GM19324 (cell line): ENCODE data around the gene LAPTM5.

Source experiments
- ATAC-seq: cut with Tn5 transposase; IDR thresholded peaks from one replicate; pipeline ENCODE4 v1.9.1; 2021; ENCODE audit warnings: mild to moderate bottlenecking, moderate library complexity; ENCODE audit not compliant: unreplicated experiment, low FRiP score

LAPTM5 gene

DNA sequence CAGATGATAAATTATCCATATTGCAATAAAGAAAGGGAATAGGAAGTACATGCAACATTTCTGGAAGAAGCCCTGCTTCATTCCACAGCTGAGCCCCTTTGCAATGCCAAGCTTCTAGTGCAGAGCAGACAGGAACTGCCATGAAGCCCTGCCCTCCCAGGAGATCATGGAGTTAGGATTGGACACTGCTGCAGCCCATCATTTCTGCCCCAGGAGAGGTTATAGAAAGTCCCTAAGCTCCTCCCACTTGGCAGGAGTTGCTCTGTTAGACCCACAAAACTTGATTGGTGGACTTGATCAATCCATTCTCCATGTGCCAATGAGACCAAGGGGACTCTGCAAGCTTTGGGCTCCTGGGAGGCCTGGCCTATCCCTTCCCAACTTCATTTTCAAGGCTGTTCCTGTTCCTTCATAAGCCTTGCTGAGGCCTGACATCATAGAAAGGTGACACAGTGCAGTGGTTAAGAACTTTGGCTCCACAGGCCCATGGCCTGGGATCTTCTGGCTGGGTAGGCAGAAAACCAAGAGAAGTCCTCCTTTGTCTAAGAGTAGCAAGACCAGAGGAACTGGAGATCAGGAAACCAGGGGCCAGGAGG lies 1.3 kb upstream of the LAPTM5 start:
- ATAC-seq, result no peak

DNA sequence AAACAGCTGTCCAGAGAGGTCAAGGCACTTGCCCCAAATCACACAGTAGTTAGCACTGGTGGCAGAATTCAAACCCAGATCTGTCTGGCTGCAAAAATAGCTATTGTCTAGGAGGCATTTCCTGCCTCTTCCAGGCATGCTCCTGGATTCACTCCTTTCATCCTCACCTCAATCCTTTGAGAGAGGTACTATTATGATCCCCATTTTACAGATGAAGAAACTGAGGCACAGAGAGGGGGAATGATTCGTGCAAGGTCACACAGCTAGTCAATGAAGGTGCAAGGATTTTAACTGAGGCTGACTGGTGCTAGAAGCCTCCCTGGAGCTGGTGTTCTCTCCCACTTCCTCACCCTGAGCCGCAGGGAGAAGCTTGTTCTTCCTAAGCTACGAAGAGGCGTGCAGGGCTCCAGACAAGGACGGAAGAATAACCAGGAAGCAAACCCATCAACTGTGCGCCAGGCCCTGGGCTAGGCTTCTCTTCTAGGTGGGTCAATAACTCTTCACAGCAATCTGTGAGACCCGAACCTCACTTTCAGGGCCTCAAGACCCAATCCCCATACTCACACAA lies 631 bp upstream of the LAPTM5 start:
- ATAC-seq, result no peak

DNA sequence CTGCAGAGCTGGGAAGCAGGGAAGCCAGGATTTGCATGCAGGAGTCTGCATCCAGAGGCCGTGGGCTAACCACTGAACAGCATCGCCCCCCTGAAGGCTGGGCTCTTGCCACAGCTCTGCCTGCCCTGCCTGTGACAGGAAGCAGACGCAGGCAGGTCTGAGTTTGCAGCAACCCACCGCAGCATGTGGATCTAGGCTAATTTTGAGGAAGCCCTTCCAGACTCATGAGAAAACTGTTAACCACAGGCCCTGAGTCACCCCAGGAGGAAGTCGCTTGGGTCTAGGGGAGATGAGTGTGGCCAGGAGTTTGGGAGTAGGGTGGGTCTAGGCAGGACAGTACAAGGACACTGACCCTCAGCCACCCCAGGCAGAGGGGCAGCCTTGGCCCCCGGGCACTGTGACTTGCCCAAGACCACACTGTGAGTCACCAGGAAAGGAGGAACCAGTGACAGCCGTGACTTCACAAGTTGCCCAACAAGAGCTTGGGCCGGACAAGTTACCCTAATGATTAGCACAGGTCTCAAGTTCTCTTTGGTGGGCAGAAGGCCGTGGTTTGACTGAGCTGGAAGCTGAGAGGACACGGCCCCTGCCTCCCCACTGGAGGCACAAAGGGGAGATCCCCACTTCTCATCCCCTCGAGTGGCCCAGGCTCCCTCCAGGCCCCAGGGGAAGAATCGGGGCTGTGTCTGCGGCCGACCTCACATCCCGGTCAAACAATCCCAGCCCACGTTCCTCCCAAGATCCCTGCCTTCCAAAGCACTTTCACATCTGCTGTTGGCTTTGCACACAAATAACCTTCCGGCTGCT lies 826 bp downstream of the LAPTM5 start:
- ATAC-seq, result no peak

DNA sequence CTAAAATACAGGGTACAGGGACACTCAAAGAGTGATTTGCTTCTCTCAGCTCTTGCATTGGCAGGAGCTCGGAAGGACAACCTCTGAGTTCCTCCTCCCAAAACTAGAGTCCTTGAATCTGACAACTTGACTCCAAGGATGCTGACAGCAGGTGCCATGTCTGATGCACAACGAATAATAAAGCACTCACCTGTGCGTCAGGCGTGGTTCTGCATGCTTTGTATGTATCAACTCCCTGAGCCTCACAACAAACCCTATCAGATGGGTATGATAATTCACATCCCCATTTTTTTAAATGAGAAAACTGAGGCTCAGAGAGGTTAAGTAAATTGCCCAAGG lies 1.4 kb downstream of the LAPTM5 start:
- ATAC-seq, result no peak

DNA sequence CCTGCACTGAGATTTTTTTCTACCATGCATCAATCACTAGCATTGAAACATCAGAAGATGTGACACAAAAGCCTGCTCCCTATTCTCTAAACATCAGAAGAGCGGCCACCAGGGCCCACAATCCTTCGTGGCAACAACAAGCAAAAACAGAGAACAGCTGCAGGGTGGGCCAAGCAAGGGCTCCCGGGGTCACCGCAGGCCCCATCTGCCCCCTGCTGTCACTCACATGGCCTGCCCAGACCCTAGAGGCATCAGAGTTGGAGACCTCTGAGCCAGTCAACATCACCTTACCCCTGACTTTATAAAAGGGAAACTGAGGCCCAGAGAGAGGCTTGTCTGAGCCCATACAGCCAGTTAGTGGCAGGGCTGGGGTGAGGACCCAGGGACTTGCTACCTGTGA lies 1.8 kb downstream of the LAPTM5 start:
- no peak for ATAC-seq

DNA sequence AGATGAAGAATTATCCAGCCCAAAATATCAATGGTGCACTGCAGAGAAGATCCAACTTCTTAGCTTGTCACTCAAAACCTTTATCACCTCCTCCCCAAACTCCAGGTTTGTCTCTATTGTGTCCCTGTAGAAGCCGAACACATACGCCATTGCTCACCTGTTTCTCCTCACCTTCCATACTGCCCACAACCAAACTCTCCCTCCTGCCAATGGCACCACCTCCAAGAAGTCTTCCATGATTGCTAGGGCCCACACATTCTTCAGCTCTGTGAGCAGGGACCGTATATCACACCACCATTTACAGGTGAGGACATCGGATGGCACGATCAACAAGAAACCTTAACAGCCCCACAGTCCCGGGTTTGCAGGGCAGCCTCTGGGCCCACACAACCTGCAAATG lies 2.2 kb downstream of the LAPTM5 start:
- ATAC-seq, result no peak

DNA sequence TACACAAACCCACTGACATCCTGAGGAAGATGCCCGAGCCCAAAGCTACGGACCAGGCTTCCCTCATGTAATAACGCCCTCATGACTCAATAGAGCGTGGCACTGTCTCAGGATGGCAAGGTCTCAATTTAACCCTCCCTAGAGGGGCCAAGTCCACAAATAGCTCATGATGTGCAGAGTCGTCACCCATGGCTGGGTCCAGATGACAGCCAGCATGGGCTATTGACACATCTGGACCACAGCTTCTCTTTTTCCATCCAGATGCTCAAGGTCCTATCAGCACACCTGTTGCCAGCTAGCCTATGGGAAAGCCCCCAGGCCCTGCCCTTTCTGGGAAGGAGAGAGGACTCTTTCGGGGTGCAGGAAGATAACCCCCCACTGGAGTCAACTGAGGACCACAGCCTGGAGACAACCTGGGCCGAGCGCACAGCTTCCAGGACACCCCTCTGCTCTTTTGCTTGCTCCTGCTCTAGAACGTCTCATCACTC lies 2.8 kb downstream of the LAPTM5 start:
- peak; percentile 46 for ATAC-seq

DNA sequence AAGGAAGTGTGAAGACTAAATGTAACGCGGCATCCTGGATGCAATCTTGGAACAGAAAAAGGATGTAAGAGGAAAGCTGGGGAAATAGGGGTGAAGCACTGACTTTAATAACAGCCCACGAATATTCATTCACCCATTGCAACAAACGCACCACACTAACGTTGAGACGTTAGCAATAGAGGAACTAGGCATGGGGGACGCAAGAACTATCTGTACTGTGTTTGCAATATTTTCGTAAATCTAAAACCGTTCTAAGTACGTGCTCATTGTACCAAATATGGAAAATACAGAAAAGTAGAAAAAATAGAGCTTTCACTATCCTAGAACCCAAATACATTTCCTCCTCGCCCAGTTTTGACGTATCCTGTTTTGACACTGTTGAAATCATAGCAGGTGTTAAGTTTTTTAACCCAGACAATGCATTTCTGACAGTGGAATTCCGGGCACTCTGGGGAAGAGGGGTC lies 3.9 kb downstream of the LAPTM5 start:
- no peak for ATAC-seq

DNA sequence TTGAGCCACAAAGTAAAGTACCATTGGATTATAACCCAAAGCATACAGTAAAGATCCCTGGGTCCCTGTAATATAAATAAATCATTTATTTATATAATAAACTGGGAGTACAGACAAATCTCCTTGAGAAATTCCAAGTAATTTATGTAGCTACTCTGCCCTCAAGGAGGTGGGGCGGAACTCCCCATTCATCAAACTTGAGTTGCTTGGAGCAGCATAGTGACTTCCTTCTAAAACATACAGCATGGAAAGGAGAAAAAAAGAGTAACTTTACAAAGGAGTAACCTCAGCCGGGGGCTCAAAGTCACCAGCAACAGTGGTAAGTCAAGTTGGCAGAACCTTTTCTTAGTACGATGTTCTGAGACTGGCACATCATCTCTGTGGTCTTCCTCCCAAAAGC lies 4.5 kb downstream of the LAPTM5 start:
- no peak for ATAC-seq

DNA sequence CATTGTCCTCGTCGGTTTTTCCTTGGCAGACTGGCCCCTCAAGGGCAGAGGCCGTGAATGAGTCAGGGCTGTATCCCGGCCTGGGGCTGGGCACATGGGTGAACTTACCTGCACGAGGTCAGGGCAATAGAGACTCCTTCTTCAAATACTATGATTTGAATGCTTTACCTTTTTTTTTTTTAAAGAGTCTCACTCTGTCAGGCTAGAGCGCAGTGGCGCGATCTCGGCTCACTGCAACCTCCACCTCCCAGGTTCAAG lies 5.0 kb downstream of the LAPTM5 start:
- ATAC-seq, result no peak

DNA sequence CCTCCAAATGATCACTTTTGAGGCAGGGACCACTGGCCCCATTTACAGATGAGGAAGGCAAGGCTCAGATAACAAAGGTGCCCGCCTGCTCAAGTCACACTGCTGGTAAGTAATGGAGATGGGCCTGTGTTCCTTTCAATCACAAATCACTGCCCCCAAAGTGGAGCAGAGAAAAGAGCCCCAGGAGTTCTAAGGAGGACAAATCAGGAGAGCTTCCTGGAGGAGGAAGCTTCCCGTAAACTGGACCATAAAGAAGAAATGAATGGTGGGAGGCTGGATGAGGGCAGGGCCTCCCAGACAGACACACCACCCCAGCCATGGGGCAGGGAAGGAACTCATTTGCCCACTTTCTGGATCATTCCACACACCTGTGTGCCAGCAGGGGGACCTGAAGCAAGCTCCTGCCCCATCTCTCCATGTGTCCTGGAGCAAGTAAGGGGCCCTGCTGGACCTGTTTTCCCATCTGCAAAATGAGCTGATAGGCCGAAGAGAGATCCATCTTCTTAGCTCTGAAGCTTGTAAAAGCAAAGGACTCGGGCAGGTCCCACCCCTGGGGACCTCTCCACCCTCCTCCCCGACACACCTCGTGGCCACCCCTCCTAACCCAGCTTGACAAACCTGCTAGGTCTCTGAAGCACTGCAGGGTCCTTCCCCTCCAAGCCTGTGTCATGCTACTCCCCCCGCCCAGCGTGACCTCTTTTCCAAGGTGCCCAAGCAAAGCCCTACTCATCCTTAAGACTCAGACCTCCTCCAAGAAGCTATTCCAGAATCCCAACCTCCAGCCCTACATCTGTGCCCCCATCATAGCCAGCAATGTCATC lies 5.5 kb downstream of the LAPTM5 start:
- no peak for ATAC-seq

DNA sequence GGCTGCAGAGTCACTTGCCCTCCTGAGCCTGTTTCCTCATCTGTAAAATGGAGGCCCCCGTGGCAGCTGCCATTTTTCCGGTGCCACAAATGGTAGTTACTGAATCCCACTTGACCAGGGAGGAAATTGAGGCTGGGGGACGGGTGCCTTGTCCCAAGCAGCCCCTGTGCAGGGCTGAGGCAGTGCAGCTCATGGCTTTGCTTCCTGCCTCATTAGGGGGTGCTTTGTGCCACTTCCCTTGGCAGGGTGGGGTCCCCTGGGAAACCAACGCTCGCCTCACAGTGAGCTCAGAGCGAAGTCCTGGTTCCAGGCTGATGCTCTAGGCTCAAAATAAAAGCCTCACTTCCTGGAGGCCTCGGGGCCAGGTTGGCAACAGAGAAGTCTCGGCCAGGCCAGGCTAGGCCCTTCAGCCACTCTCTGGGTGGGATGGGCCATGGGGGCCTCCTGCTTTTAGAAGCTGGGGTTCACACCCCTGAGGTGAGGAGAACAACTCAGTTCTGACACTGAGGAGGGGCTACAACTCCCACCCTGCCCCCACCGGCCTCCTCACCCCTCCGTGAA lies 6.8 kb downstream of the LAPTM5 start:
- ATAC-seq, result no peak

DNA sequence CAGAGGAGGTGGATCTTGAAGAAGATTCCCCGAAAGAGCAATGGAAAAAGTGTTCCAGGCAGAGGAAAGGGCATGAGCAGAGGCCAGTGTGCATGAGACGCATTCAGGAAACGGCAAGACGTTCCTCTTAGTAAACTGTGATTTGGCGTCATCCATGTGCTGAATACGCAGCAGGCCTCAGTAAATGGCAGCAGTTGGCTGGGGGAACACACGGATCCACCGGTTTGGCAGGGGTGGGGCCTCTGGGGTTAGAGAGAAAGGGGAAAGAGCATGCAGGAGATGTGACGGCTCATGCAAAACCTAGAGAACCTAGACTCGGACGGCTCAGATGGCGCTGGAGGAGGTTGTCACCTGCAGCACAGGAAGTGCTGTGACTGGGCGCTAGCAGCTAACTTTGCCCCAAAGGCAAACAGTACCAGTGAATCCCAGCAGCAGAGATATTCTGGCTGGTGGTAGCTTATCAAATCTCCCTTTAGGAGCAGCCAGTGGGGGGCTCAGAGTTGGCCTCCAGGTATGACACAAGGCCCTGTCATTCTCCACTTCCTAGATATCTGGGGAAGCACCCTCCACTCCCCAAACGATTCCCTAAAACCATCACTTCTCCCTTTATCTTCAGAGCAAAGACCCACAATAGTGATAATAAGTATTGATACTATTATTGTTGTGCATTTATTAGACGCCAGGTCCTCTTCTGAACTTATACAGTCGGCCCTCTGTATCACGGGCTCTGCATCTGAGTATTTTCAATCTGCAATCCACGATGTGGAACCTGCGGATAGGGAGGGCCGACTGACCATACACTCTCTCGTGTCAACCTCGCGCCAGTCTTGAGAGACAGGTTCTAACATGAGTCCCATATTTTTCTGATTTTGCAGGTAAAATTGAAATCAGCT lies 7.6 kb downstream of the LAPTM5 start:
- no peak for ATAC-seq

DNA sequence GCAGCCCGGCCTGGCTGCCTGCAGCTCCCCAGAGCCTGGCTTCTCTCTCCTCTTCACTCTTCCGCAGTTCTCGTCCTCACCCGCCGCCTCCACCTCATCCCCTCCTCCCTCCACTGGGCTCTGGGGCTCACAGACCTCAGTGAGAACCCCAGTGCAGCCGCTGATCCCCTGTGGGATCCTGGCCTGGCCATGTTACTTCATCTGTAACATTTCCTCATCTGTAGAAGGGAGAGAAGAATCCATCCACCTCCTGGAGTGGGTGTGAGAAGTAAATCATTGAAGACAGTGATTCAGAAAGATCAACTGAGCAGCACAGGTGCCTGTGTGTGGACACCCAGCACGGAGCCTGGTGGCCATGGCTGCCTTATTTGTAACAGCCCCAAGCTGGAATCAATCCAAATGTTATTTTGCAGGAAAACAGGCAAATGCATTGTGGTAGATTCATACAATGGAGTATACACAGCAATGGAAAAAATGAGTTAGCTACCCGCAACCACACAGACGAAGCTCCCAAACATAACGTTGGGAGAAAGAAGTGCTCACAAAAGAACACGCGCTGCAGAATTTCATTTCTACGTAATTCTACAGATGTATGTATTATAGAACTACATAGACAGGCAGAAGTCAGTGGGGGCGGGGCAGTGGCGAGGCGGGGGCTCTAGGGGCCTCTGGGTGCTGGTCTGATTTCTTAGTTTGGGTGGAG lies 8.7 kb downstream of the LAPTM5 start:
- no peak for ATAC-seq

DNA sequence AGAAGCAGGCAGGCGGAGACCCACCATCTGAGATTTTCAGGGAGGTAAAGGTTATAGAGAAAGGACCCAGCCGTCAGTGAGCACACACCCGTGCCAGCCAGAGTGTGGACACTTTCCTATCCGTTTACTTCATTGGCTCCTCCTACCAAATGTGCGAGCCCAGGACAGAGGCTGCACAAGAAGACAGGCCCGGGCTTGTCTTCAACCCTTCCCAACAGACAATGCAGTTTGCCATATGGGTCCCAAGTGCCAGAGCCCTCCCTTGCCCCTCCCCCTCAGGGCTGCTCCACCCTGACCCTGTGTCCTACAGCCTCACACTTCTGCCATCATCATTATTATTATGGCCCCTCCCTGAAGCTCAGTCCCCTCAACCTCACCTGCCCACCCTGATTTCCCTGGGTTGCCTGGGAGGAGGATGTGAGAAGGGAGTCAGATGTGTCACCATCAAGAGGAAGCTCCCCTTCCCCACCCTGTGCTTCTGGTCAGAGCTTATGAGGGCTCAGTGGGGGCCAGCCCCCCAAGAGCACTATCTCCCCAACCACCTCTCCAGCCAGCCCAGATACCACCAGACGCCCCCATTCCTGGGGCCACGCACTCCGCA lies 9.4 kb downstream of the LAPTM5 start:
- no peak for ATAC-seq

DNA sequence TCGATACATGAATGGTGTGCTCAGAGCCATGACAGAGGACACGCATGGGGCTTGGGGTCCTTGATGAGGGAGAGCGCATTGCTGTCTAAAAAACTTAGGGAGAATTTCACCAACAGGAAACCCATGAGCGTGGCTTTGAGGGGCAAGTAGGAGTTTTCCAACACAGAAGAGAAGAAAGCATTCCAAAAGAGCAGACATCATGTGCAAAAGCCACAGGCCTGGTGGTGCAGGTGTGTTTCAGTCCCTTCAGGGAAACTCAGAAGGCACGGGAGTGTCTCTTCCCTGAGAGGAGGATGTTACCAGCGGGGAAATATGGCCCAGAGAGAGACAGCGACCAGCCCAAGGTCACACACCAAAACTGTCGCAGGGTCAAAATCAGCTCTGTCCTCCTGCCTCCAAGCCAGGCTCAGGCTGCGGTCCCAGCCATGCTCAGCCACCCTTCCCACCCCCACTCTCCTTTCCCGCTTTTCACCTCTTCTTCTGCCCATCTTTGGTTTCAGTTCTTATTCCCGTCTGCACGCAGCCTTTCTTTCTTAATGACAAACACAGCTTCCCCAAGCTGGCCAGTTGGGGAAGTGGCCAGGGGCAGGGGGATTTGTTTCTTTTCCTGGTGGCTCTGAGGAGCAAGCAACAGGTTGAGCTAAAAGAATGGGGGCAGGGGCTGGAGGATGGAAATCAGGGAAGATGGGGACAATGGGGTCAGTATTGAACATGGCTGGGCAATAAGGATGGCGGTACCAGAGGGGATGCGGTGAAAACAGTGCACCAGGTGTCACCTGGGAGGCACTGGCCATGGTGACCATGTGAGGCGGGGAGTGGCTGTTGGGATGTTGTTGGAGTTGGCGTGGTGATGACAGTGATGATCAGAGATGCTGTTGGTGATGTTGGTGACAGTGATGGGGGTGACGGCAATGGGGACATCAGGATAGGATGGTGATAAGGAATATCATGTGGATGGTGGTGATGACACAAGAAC lies 10.3 kb downstream of the LAPTM5 start:
- no peak for ATAC-seq

DNA sequence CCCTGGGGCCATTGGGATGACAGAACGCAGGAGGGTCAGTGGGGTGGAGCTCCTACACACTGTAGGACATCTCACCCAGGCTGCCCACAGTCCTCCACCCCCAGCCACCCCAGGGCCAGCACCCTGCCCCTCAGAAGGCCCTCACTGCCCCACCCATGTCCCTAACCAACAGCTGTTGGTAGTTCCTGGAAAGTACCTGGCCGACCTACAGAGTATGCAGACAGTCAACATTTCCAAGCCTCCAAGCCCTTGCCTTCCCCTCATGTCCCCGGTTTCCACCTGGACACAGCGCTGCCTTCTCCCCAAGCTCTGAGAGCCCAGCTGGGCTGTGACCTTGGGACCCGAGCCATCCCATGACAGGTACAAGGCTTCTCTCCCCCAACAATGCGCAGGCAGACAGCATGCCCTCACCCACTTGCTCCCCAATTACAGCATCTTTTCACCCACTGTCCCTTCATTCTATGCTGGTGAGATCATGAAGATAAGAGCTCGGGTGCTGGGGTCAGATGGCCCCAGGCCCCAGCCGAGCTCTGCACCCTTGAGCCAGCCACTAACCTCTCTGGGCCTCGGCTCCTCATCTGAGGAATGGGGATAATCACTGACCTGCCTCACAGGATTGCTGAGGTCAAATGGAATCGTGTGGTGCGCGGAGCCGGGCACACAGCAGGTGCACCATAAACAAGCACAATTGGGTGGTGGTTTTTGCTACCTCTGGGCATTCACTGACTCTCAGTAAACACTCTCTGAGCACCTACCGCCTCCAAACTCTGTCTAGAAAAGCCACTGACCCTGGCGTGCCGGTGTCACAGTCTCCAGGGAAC lies 11.2 kb downstream of the LAPTM5 start:
- no peak for ATAC-seq
